NCI-H128 (cell line): Measurements from ENCODE around the gene PLEKHM3.
A peak's percentile ranks its signal among the peaks of the same experiment; 100 is the strongest.

Experiments
- DNase-seq: peaks from one replicate; lab custom pipeline; 2025; ENCODE audit not compliant: unreplicated experiment; lab: John Stamatoyannopoulos, UW

PLEKHM3 gene, protein sequence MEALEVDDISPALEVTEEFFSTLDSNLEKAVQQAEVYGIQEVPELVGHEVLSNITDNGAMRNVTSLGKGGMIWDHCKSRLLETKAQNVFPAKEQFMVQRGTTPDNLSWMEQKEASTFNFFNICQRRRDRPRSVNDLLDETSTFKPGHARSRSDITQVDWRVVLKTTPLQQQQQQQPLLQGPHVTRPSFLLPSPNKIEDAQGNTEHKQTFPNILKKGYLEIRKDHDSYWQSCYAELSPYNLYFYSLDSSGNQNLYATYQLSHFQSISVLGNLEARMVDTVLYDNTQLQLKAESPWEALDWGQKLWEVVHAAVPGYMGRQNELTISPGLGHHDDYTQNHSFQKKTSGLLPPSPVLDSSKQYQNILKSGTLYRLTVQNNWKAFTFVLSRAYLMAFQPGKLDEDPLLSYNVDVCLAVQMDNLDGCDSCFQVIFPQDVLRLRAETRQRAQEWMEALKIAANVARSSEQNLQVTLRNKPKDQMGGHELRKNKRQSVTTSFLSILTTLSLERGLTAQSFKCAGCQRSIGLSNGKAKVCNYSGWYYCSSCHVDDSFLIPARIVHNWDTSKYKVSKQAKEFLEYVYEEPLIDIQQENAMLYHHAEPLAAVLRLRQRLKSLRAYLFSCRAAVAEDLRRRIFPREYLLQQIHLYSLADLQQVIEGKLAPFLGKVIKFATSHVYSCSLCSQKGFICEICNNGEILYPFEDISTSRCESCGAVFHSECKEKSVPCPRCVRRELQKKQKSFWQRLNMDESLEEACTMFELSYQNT

DNA sequence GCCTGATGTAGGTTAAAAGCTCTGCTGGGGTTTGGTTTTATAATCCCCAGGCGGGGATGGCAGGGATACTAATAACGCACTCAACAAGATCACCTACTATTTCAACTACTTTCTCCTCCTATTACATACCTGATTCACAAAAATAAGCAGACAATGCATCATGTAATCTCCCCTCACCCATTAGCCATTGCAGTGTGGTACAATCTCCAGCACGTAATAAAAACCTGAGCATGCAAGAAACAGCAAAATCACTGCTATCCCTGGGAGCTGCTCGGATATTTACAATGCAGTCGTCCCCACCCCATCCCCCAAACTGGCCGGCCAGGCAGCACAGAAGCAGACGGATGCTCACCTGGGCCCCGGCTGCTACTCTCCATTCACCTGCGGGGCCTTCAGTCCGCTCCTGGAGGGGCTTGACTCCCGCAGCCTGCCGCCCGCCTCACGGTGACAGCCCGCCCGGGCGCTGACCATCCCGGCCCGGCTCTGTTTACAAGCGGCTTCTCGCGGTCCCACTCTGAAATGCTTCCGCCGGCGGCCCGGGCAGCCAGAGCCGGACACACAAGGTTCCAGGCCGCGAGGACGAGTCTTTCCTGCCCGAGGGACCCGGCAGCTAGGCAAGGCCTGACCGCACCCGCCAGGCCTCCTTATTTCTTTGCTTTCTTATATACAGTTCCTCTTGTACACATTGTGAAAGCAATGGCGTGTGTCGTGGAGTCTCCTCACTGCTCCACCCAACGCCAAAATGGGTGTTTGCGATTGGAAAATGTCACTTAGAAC is at the start of gene PLEKHM3:
Gene PLEKHM3 (minus strand): TSS at position 491 of the 777 bp plus-strand sequence. CDS start 23,888 bp downstream, outside the sequence.
- DNase-seq = peak; percentile 27

- DNase-seq = no peak
These were observed 49.5 kb upstream of the PLEKHM3 start for GRCh38 chr2:208074610-208075356.

GRCh38 chr2:208072250-208072892 is 47.0 kb upstream of the PLEKHM3 start:
- peak; percentile 13 for DNase-seq

DNA sequence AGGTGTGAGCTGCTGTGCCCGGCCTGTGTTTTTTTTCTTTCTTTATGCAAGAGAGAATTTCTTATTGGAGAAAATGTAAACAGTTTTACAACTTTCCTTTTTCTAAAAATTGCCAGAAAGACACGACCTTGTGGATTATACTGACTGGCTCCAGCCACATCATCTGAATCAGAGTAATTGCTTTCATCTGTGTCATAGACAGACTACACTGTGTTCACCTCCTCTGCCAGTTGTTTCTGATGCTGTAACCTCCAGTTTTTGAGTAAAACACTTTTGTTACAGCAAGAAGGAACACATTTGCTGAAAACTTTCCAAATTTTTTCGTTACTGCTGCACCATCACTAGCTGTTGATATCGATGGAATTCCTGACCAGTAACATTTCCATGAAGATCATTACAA is 43.9 kb upstream of the PLEKHM3 start:
- no peak for DNase-seq

DNA sequence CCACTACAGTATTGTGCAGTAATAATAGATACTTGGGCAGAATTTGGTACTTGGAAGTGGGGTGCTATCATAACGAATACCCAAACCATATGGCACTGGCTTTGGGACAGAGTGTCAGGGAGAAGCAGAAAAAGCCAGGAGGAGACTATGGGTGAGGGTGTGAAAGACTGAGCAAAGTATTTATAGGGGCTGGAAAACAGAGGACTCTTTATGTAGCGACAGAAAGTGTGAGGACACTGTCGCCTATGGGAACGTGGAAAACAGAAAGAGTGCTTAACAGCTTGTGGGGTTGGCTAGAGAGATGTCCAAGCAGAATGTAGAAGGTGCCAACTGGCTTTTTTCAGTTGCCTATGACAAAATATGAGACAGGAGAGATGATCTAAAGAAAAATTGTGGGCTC is 40.7 kb upstream of the PLEKHM3 start:
- no peak for DNase-seq

- DNase-seq = no peak
These were observed 40.1 kb upstream of the PLEKHM3 start for GRCh38 chr2:208065476-208065875.

DNA sequence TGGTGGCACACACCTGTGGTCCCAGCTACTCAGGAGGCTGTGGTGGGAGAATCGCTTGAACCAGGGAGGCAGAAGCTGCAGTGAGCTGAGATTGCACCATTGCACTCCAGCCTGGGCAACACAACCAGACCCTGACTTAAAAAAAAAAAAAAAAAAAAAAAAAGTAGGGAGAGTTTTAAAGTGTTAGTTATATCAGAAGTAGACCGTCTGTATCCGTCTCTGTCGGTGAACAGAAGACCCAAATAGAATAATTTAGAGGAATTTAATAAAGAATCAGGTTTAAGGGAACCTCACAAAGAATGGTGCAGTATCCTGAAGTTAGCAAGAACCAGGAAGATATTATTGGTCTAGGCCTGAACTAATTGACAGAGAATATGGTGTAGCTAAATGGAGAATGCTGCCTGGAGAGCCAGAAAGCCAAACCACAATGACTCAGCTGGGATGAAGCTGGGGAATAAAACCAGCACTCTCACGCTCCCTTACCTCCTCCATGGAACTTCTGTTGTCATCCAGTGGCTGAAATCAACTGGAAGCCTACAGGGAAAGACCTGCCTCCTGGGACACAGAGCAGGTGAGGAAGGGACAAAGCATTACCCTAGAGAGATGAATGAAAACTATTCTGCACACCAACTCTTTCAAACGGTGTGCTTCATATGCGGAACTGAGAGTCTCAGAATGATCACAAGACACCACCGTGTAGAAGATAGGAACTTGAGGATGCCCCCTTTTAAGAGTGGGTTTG is 39.1 kb upstream of the PLEKHM3 start:
- DNase-seq = no peak

- no peak for DNase-seq
These were observed 37.6 kb upstream of the PLEKHM3 start for GRCh38 chr2:208062961-208063360.

- DNase-seq = no peak
These were observed 36.8 kb upstream of the PLEKHM3 start for GRCh38 chr2:208062113-208062512.

DNA sequence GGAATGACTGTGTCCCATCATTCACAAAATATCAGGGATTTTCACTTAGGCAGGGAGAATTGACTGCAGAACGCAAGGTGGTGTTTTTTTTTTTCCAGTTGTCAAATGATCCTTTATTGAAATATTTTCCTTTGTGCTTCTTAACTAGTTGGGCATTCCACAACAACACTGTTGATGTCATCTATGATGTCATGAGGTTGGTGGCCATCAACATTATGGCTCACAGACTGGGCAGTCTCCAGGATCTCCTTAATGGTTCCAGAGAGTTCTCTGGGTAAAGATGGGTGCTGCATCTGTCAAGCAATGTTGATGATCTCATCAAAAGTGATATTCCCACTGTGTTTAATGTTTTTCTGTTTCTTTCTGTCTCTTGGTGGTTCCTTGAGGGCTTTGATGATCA is 31.8 kb upstream of the PLEKHM3 start:
- no peak for DNase-seq

- DNase-seq = no peak
These were observed 24.1 kb upstream of the PLEKHM3 start for GRCh38 chr2:208049441-208049840.

DNA sequence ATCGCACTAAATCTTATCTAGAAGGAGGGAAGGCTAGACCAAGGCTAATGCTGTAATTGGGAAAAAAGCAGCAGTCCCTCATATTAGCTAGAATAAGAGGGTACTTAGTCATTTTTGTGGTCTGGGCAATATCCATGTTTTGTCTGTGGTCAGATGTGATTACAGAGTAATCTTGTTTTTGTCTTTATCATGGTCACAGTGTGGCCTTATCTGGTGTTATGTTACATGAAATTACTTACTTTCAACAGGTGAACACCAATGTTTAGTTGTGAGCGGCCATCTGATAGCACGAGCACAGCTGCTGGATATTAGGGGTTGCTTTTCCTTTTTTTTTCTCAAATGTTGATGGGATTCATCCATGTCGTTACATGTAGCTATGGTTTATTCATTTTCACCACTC is 23.7 kb upstream of the PLEKHM3 start:
- DNase-seq = no peak

- no peak for DNase-seq
These were observed 22.5 kb upstream of the PLEKHM3 start for GRCh38 chr2:208047840-208048239.

DNA sequence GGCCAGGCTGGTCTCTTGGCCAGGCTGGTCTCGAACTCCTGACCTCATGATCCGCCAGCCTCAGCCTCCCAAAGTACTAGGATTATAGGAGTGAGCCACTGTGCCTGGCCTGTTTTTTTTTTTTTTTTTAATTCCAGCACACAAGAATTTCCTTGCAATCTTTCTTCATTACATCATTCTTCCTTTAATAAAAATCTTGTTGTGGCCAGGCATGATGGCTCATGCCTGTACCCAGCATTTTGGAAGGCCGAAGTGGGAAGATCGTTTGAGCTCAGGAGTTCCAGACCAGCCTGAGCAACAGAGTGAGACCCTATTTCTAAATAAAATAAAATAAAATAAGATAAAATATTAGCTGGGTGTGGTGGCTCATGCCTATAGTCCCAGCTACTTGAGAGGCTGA is 21.4 kb upstream of the PLEKHM3 start:
- DNase-seq = no peak

- DNase-seq = no peak
These were observed 17.1 kb upstream of the PLEKHM3 start for GRCh38 chr2:208042450-208042849.

DNA sequence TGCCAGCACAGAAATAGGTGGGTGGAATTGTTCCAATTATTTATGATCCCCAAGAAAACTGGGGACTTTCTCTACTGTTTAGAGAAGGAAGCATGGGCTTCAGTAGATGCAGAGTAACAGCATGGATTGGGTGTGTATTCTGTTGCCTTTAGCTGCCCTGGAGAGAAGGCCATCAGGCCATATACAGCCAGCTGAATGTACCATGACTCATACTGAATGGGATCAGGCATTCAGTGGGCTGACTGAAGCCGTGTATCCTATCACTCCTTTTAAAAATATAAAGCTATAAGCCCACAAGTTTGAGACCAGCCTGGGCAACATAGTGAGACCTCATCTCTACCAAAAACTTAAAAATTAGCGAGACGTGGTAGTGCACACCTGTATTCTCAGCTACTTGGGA is 16.7 kb upstream of the PLEKHM3 start:
- DNase-seq = no peak

- DNase-seq = no peak
These were observed 15.2 kb upstream of the PLEKHM3 start for GRCh38 chr2:208040199-208041171.

- DNase-seq = no peak
These were observed 14.2 kb upstream of the PLEKHM3 start for GRCh38 chr2:208039376-208040110.
